Activated CD8-positive, alpha-beta memory T cell treated with anti-CD3 and anti-CD28 coated beads for 1 hour (primary cell): ENCODE data around the gene ENPP7.
A peak's percentile ranks its signal among the peaks of the same experiment; 100 is the strongest.

ENCODE experiments used
- DNase-seq, 2 donors: peaks; one replicate each; pipeline ENCODE4 v3.0.0-alpha.2; 2020; ENCODE audit warnings: low read depth in 1 of 2; ENCODE audit errors: extremely low read depth in 1 of 2

The ENPP7 gene

DNA sequence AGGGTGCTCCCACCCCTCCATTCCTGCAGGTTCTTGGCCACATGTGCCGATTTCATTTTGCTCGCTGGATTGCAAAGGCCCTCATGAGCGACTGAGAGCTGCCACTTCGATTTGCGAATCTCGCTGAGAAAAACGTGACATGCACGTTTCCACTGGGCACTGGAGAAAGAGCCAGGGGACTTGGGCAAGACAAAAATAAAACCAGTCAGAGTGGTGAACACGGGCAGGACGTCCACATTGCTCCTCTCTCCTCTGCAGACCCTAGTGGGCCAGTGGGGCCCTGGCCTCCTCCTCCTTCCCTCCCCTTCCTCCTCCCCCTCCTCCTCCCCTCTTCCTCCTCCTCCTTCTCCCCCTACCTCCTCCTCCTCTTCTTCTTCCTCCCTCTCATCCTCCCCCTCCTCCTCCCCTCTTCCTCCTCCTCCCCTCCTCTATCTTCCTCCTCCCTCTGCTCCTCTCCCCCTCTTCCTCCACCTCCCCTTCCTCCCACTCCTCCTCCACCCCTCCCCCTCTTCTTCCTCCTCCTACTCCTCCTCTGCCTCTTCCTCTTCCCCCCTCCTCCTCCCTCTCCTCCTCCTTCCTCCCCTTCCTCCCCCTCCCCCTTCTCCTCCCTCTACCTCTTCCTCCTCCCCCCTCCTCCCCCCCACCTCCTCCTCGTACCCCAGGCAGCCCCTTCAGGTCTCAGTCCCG is 28.1 kb upstream of the ENPP7 start:
- DNase-seq: no peak

DNA sequence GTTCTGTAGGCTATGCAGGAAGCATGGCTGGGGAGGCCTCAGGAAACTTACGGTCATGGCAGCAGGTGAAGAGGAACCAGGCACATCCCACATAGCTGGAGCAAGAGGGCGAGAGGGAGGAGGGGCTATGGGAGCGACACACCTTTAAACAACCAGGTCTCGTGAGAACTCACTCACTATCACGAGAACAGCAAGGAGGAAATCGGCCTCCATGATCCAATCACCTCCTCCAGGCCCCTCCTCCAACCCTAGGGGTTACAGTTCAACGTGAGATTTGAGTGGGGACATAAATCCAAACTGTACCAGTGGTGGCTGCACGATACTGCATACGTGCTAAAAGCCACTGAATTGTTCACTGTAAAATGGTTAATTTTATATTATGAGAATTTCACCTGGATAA is 26.1 kb upstream of the ENPP7 start:
- DNase-seq: no peak

DNA sequence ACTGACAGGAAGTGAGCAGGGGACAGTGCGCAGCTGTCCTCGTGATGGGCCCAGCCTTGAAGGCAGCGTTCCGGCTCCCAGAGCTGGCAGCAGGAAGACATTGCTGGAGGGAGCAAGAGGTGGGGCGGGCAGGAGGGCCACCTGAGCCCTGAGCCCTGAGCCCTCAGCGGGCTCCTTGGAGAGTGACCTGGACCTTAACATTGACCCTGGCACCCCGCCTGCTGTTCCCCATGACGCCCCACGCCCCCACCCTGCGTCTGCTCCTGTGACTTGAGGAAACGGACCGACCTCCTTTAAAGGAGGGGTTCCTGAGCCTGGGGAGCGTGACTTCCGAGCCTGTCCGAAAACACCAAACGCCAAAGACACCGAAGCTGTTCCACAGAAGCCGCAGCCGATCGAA is 25.1 kb upstream of the ENPP7 start:
- no peak for DNase-seq

DNA sequence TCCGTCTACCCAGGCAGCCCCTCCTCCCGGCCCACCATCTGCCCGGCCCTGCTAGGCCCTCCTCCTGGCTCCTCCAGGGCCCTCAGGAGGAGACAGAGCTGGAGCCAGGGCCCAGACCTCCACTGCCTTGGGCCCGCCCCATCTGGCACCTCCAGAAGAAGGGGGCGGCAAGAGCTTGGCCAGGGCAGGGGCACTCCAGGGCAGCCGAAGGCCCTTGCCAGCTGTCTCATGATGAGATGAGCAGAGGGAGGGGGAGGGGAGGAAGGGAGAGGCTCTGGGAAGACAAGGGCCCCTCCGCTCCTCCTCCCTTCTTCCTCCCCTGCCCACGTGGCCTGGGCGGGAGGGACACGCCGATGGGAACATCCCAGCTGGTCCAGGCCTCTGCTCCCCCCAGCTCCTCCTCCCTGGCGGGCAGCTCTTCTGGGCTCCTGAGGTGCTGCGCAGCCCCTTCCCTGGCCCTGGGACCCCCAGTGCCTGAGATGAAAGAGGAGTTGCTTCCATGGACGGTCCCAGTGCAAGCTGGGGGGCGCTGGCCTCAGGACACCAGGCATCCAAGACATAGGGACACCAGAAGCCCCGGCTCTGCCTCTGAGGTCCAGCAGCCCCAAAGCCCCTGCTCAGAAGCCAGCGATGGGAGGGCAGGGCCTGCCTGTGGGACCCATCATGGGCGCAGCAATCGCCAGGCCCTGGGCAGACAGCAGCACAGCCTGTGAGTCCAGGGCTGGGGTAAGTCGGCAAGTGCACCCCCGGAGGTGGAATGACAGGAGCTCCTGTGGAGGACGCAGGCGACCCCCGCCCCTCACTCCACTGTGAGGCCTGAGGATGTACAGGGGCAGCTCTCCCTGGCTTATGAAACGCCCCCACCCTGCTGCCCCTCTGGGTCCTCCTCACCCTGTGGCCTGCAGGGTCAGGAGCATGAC is 23.6 kb upstream of the ENPP7 start:
- no peak for DNase-seq

DNA sequence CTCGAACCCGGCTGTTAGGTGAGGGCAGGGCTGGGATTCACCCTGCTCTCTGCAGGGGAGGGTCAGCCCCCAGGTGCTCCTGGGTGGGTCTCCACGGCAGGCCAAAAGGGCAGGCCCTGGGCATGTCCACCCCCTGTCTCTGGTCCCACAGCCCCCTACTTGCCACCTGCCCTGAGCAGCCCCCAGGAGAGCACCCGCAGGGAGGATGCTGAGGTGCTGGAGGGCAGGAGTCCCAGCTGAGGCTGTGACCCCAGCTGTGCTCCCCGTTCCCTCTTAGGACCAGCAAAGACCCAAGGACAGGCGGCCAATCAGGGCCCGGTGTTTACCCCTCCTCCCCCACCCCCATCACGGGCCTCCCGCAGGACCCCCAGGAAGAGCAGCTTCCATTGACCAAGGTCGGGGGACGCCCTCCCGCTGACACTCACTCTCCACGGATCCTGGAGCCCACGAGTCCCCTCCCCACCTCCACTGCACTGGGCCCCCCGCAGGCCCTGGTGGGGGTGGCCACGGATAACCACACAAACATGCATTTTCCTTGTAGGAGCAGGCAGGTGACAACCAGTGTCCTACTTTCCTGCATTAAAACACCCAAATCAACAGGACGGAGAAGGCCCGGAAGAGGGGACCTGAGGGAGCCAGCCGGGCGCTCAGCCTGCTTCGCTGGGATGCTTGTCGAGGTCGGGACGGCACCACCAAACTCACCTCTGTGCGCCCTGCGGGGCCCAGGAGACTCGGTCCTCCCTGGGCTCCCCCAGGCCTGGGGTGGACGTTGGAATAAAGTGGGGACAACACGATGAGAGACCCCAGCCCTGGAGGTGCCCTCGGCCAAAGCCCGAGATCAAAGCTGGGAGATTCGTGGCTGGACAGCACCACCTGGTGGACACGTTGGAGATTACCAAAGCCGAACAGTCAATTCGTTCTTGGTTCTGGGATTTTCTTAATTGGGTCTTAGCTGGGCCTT is 22.5 kb upstream of the ENPP7 start:
- DNase-seq: peak; percentile 13 to 44

DNA sequence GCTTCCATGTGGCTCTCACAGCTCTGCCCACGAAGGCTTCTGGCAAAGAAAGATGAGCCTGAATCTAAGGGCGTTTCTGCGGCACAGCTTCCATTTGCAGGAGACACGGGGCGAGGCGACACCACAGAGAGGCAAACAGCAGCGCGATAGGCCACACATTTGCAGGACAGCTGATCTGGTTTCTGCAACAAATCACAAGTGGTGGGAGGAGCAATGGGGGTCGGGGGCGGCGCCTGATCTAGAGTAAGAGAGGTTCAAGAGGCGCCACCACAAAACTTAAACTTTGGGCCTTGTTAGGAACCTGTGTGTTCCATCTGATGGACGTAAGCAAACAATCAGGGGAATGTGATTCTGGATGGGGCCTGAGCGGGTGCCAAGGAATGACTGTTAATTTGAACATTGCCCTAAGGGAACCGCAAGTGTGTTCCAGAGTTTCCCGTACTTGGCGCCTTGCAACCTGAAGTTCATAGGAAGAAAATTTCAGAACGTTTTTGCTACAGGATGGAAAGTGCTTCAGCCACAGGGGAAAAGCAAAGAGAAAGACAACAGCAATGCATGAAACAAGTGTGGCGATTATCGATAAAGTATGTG is 18.9 kb upstream of the ENPP7 start:
- no peak for DNase-seq

DNA sequence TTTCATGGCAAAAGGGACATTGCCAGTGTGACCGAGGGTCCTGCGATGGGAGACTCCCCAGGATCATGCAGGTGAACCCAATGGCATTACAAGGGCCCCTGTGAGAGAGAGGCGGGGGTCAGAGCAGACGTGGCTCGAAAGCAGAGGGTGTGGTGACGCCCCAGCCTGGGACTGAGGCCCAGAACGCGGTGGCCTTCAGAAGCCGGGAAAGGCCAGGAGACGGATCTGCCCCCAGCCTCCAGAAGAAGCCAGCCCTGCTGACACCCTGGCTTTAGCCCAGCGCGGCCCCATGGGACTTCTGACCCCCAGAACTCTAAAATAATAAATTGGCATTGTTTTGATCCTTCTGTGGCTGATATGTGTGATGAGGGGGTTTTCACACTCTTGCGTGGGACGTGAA is 17.4 kb upstream of the ENPP7 start:
- DNase-seq: no peak

DNA sequence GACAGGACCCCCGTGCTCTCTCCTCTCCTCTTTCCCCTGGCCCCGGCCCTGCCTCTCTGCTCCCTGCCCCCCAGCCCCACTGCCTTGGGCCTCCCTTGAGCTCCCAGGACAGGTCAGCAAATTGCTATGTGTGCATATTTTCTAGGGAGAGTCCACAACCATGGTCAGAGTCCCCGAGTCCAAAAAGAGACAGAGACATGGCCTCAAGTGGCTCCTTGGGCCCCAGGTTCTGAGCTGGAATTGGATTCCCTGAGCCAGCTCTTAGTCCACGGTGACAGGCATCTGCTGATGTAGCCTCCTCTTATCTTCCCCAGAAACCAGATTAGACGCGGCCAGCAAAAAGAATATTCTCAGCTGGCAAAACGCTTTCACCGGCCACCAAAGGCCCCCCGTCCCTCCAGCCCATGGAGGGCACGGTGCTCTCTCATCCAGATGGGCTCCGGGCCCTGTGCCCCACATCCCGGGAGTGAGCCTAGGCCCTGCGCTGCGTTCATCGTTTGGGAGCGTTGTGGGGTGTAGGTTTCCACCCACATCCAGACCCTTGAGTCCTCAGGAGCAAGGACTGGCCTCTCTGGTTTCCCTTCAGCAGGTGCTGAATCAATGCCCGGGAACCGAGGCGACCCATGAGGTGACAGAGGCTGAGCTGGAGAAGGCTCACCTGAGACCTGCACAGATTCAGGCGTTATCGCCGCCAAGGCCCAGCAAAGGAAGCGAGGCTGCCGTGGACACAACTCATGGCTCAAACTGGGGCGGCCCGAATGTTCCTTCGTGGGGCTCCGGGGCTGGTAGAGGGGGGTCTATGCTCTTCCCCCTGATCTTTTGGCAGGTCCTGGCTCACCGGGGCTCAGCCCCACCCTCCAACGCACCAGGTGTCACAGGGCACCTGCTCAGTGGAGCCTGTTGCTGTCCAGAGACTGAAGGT is 16.3 kb upstream of the ENPP7 start:
- no peak for DNase-seq

DNA sequence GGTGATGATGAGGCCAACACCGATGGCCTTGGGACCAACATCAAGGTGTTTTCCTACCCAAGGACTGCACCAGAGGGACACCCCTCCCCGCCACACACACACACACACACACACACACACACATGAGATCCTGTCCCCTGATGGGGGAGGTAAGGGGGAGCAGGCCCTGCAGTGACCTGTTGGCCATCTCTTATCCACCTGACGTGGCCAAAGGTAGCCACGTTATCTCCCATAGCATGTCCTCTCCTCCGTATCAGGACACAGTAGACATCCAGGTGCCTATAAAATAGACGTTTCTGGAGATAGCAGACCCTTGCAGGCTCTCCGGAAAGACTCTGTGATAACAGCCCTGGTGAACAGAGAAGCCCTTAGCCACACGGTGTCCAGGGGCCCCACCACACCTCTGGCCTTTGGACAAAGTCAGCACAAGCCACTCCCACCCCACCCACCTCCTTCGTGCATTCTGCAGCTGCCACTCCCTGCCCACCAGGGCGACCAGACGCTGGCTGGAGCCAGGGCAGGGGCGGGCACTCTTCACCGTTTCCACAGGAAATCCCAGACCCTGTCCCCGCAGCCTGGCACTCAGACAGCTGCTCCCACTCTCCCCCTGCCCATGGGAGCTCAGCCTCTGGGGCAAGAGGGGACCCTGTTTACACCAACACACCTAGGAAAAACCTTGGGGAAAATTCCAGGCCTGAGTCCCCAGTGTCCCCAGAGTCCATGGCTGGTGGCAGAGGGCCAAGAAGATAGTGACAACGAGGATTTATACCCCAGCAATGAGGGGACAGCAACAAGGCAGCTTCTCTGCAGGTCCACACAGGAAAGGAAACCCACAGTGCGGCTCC is 15.4 kb upstream of the ENPP7 start:
- DNase-seq: no peak

DNA sequence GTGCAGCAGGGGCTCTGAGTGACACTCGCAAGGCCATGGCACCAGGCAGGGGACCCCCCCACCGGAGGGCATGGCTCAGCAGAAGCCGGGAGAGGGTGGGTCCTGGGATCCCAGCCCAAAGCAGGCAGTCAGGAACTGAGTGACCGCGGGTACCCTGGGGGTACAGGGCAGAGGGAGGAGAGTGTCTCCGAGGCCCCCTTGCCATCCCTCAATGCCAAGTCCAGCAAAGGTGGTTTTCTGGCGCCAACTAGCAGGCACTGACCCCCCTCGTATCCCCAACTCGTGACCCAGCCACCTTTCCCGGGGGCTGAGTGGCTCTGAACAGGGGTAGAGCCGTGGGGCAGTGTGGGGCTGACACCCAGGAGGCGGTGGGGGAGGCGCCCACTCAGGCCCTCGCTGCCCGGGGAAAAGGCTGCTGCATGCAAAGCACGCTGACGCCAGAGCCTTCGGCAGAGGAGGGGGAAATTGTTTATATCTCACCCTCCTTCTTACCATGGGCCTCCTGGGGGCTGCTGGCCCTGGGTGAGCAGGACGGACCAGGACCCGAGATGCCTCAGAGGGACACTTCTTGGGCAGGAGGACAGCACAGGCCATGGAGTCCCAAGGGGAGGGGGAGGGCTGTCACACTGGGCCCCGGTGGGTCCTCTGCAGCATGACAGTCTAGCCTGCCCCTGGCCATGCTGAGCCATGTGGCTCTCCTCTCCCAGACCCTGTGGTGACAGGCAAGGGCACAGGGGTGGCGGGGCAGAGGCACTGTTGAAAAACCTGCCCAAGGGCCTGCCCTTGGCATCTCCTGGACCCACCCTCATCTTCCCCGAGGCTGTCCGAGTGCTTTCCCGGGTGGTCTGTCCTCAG is 14.6 kb upstream of the ENPP7 start:
- DNase-seq: no peak

DNA sequence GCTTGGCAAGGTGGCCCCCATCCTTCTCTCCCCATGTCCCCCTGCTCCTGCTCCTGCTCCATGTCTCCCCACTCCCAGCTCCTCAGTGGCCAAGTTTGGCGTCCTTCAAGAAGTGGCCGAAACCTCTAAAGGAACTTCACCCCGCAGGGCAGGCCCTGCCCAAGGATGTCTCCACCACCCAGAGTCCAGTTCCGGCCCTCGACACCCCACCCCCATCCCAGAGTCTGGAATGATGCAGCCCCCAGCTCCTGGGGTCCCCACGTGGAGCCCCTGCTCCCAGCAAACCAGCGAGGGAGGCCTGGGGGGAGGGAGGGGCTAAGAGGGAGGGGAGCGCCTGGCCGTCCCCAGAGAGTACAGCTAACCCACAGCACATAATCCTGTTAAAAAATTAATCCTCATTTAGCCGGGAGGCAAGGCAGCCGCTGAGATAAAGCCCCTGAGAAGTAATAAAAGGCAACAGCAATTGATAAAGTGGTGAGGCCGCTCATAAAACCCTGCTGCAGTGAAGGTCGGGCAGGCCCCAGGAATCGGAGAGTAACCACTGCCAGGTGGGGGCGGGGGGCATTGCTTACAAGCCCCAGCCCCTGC is 9.9 kb upstream of the ENPP7 start:
- no peak for DNase-seq

DNA sequence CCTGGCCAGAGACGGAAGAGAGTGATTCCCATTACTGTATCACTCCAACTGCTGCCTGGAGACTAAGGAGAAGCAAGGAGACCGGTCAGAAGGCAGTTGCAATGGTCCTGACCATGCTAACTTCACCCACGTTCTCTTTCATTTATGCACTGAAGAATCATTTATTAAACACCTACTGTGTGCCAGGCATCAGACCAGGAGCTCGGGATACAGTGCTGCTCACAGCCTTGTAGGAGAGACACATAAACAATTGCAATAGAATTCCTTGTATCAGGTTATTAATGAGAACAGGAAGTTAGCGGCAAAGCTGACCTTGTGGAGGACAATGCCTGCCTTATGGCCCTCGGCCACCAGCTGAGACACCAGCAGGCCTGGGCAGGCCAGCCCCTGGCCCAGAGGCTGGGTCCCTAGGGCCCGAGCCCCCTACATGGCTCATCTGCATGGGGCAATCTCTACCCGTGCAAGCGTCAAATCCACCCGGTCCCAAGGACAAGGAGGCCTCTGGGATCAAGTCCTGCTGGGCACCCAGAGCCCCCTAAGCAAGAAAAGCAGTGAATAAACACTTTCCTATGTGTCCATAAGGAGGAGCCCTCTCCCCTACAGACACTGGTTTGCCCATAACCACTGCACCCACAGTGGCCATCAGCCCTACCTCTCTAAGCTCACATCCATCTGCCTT is 8.6 kb upstream of the ENPP7 start:
- DNase-seq: no peak

DNA sequence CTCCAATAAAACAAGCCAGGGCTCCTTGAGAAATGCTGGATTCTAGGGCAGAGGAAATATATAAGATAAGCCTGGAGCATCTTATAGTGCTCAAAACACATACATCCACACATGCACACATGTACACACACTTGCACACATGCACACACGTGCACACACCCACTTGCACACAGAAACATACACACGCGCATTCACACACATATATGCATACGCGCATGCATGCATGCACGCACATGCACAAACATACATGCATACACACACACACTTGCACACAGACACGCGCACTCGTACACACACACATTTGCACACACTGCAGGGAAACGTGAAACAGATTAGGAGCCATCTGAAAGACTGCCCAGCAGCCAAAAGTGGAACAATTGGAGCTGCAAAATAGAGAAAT is 8.0 kb upstream of the ENPP7 start:
- DNase-seq: no peak

DNA sequence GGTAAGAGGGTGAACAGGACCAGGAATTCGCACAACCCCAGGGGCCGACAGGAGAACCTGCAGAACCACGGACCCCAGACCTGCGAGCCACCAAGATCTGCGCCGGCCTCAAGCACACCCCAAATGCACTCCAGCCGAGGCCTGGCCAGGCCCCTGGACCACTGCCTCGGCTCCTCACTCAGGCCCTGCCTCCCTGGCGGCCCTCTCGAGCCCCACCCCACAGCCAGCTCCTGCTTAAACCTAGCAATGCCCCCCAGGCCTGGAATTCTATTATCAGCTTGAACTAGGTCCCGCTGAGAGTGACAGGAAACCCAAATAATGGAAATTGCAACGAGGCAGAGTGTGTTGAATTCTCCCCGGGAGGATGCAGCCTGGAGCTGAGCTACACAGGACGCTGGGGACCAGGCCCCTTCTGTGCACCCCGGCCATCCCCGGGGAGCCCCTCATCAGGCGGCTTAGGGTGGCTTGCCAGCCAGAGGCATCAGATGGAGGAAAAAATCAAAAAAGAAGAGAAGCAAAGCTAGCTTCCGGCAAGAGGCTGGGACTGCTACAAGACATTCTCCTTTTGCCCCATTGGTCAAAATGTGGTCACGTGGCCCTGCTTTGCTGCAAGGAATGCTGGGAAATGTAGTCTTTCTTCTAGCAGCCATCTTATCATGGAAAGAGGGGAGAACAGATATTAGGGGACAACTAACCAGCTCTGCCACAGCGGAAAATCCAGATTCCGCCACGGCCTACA is 2.4 kb upstream of the ENPP7 start:
- DNase-seq: peak; percentile 61 to 70

DNA sequence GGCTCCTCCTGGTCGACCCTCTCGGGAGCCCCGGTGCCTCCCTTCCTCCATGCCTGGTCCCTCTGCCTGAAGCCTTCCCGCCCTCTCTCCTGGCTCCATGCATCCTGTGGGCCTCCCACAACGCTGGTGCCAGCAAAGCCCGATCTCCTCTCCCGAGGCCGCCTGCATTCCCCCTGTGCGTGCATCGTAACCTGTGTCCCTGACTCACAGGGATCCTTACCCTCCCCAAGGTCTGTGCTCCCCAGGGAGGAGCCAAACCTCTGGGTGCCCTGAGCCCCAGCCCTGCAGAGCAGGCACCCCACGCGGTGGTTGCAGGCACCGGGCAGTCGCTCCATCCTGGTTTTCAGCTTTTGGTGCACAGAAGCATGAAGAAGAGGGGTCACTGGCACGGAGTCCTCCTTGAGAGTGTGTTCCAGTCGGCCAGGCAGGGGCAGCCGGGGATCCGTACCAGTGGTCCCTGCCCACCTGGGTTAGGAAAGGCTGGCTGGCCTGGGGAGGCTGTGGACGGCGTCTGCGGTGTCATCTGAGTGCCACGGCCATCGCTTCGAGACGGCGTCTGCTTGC is 1.8 kb upstream of the ENPP7 start:
- no peak for DNase-seq

DNA sequence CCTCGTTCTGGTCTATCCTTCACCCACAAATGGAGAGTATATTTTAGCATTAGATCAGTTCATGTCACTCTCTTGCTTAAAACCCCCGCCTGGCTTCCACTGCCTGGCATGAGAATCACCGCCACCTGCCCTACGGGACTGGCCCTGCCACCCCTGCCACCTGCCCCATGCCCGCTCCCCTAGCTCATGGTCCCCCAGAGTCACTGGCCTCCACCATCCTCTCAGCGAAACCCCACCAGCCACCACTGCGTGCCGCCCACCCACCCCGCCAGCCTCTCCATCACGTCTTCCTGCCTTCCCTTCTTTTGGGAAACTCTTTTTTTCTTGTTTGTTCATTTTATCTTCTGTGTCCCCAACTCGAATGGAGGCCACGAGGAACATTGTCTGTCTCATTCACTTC is 982 bp upstream of the ENPP7 start:
- no peak for DNase-seq
